Transverse colon (tissue), 4 donors: Measurements from ENCODE around the gene UBFD1. TPM values are rescaled to one million over a fixed set of nuclear protein-coding genes. Genes with fewer than 3 reads are reported as not detected.

ENCODE experiments used
- DNase-seq: peaks from one replicate; pipeline ENCODE4 v3.0.0-alpha.2; 2019
- H3K27ac ChIP-seq, 4 donors: fragments of 200-600 bp; sonication (generic); 2 replicates each; pipeline ENCODE4 v1.5.1; 2016 to 2018; ENCODE audit warnings: inconsistent platforms in 4 of 4
- H3K27me3 ChIP-seq: fragments of 200-600 bp; sonication (generic); 2 replicates; pipeline ENCODE4 v1.5.1; 2017; ENCODE audit warnings: inconsistent platforms
- H3K36me3 ChIP-seq, 4 donors: fragments of 200-600 bp; sonication (generic); 2 replicates each; pipeline ENCODE4 v1.5.1; 2017 to 2019; ENCODE audit warnings: inconsistent platforms in 4 of 4
- H3K4me1 ChIP-seq, 4 donors: fragments of 200-600 bp; sonication (generic); 2 replicates each; pipeline ENCODE4 v1.5.1; 2017 to 2020; ENCODE audit warnings: inconsistent platforms in 4 of 4
- H3K4me3 ChIP-seq, 4 donors: fragments of 200-600 bp; sonication (generic); 1 replicate in 1 of 4; 2 replicates in 3 of 4; pipeline versions ENCODE4 v1.5.1 to v1.6.1; 2017 to 2019; ENCODE audit warnings: inconsistent platforms in 4 of 4
- H3K9me3 ChIP-seq, 2 donors: fragments of 200-600 bp; sonication (generic); 2 replicates each; pipeline ENCODE4 v1.5.1; 2017 to 2019; ENCODE audit warnings: inconsistent platforms in 2 of 2
- CTCF ChIP-seq, 5 experiments: fragments of 200-600 bp in 3 of 5; fragments of 450-650 bp in 2 of 5; sonication (generic) in 3 of 5; IDR thresholded peaks; 1 replicate in 2 of 5; 2 replicates in 3 of 5; pipeline ENCODE4 v1.5.1; 2016 to 2017; ENCODE audit warnings: antibody characterized with exemption in 5 of 5, inconsistent platforms in 3 of 5, mild to moderate bottlenecking in 2 of 5, moderate library complexity in 1 of 5
- EP300 ChIP-seq: sonication (generic); formaldehyde crosslinking; IDR thresholded peaks from one replicate; pipeline ENCODE4 v1.6.1; 2017; ENCODE audit warnings: antibody characterized with exemption, low read depth
- POLR2A ChIP-seq: fragments of 450-650 bp; IDR thresholded peaks from one replicate; pipeline ENCODE4 v1.6.1; 2016; ENCODE audit warnings: antibody characterized with exemption, mild to moderate bottlenecking, moderate library complexity
- POLR2AphosphoS5 ChIP-seq, 3 donors: sonication (generic); formaldehyde crosslinking; IDR thresholded peaks; one replicate each; pipeline ENCODE4 v1.6.1; 2016; ENCODE audit warnings: antibody characterized with exemption in 3 of 3
- WGBS, 2 donors: methylation state at CpG; one replicate each; pipeline ENCODE4 v1.1.5; 2018; ENCODE audit warnings: low coverage in 1 of 2; 5-methylcytosine and 5-hydroxymethylcytosine counted together
- in situ Hi-C, 4 donors: fragments of 200-750 bp; cut with MboI; loops; one replicate each; pipeline versions ENCODE4 v1.15.0 to v1.15.1; 2017; ENCODE audit warnings: low sequenced_read_pairs in 3 of 4, low pct_ligation_motif_present in 1 of 4, low pct_unique_long_range_greater_than_20kb in 1 of 4
- intact Hi-C: fragments of 100-400 bp; cut with DNase I; formaldehyde crosslinking; loops from one replicate; pipeline ENCODE4 v1.15.1; 2023; ENCODE audit warnings: low total_unique reads
- total RNA-seq, 4 donors: library from RNA; depleted of rRNA; stranded (reverse); fragments of >200 nt; gene quantifications; one replicate each; pipeline ENCODE4 v1.1.0, GENCODE V29; 2016

Gene UBFD1
- total RNA-seq, 4 donors from 2014 or later, result 34.3 to 186 (median 80.6) TPM

GRCh38 chr16:23562505-23562904 lies 5.0 kb downstream of the UBFD1 start:
- WGBS, 2 donors, result 85 to 98% methylated on average over 3 to 13 of the region's 13 CpGs
- in situ Hi-C loops, result no loop called here
- peaks cover 0 to 51% (median 22%) of the 10 kb centered on the region in 4 donors for H3K36me3 ChIP-seq
- H3K27me3 ChIP-seq, result no peaks in the 10 kb centered on the region
- no peaks in the 10 kb centered on the region for H3K9me3 ChIP-seq
- H3K4me1 ChIP-seq, result peaks cover 10 to 21% (median 12%) of the 10 kb centered on the region in 4 donors
- intact Hi-C loops, result no loop called here
- H3K4me3 ChIP-seq, result no peak overlapping the region
- no peak overlapping the region for H3K27ac ChIP-seq
- TF ChIP-seq POLR2AphosphoS5 (IDR thresholded peaks at IDR 0.05), result no peak
- TF ChIP-seq CTCF (IDR thresholded peaks at IDR 0.05), result no peak
- no peak for TF ChIP-seq POLR2A
- no peak for TF ChIP-seq EP300
- DNase-seq, result no peak

- WGBS, 2 donors, result 73 to 95% methylated on average over 1 to 6 of the region's 6 CpGs
- peaks cover 0 to 54% (median 25%) of the 10 kb centered on the region in 4 donors for H3K36me3 ChIP-seq
- H3K27me3 ChIP-seq, result no peaks in the 10 kb centered on the region
- no peaks in the 10 kb centered on the region for H3K9me3 ChIP-seq
- no peak overlapping the region for H3K4me3 ChIP-seq
- TF ChIP-seq POLR2A, result no peak
- no peak for DNase-seq
- in situ Hi-C loops, result no loop called here
- no peak overlapping the region for H3K27ac ChIP-seq
- intact Hi-C loops, result no loop called here
- peaks cover 8 to 19% (median 11%) of the 10 kb centered on the region in 4 donors for H3K4me1 ChIP-seq
Measured at GRCh38 chr16:23563186-23563585, 5.7 kb downstream of the UBFD1 start.

GRCh38 chr16:23564575-23565363 lies 7.2 kb downstream of the UBFD1 start:
- no peak overlapping the region for H3K27ac ChIP-seq
- TF ChIP-seq POLR2A (no peak), CTCF (IDR thresholded peaks at IDR 0.05) (no peak), POLR2AphosphoS5 (IDR thresholded peaks at IDR 0.05) (no peak), EP300 (no peak)
- peaks cover 0 to 5% (median 0%) of the 10 kb centered on the region in 4 donors for H3K4me1 ChIP-seq
- no peak for DNase-seq
- no peaks in the 10 kb centered on the region for H3K27me3 ChIP-seq
- 88 to 100% methylated on average over 2 to 9 of the region's 9 CpGs for WGBS, 2 donors
- in situ Hi-C loops (no loop called here), intact Hi-C loops (no loop called here)
- H3K4me3 ChIP-seq, result no peak overlapping the region
- no peaks in the 10 kb centered on the region for H3K9me3 ChIP-seq
- peaks cover 0 to 64% (median 30%) of the 10 kb centered on the region in 4 donors for H3K36me3 ChIP-seq

- 83 to 94% methylated on average over 1 to 8 of the region's 8 CpGs for whole genome bisulfite sequencing, 2 donors
- peaks cover 0 to 77% (median 38%) of the 10 kb centered on the region in 4 donors for H3K36me3 ChIP-seq
- in situ Hi-C loops, result no loop called here
Measured at GRCh38 chr16:23566724-23567123, 9.2 kb downstream of the UBFD1 start.

More at GRCh38 chr16:23566724-23567123, 9.2 kb downstream of the UBFD1 start:
- intact Hi-C loops, result no loop called here
- H3K27me3 ChIP-seq, result no peaks in the 10 kb centered on the region
- H3K9me3 ChIP-seq, result no peaks in the 10 kb centered on the region
- TF ChIP-seq EP300, result no peak
- TF ChIP-seq POLR2A, result no peak
- TF ChIP-seq POLR2AphosphoS5 (IDR thresholded peaks at IDR 0.05), result no peak
- TF ChIP-seq CTCF (IDR thresholded peaks at IDR 0.05), result no peak
- H3K27ac ChIP-seq, result no peak overlapping the region
- H3K4me3 ChIP-seq, result no peak overlapping the region
- no peaks in the 10 kb centered on the region for H3K4me1 ChIP-seq
- DNase-seq, result no peak
